ENCODE results near the gene HABP2.

GRCh38 chr10:113554214-113554613, 1.4 kb downstream of the HABP2 start:
- TF ChIP-seq CTCF (IDR thresholded peaks at IDR 0.05; ENCODE audit: insufficient read depth, low read length, poor library complexity, severe bottlenecking) (no peak), EZH2phosphoT487 (conservative IDR thresholded peaks at IDR 0.05; ENCODE audit: low read length) (no peak)
